ENCODE results near the gene PRAMEF8. TPM values are rescaled to one million over a fixed set of nuclear protein-coding genes. Genes with fewer than 3 reads are reported as not detected.
"Not testable (repeated sequence)": the region's sequence is repeated elsewhere in the genome, so short reads cannot be mapped to it uniquely, and the experiment has no call there.

The PRAMEF8 gene
- not detected for polyA plus RNA-seq (2013)

DNA sequence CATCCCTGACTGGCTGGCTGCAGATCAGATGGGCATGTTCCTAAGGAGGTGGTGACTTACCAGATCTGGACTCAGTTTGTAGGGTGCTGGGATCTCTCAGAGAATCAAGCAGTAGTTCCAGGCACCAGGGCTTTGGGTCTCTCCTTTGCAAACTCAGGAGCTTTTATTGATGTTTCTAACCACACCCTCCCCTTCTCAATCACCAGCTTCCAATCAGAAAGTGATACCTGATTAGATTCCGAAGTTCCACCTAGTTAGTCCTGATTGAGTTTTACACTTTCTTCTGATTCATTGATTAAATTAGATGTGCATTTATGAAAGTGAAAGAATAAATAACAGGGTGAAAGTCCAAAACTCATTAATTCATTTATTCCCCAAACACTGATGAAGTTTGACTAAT is at the start of gene PRAMEF8:
Gene PRAMEF8 (minus strand): TSS at position 101 of the 400 bp plus-strand sequence. CDS start 1,046 bp downstream, outside the sequence.
- DNase-seq; H3K36me3 ChIP-seq (ENCODE audit: control insufficient read depth in 4 of 4, insufficient read depth in 4 of 4, low read length in 3 of 4); H3K27me3 ChIP-seq (replicated peaks in 2 of 5; ENCODE audit: control insufficient read depth in 4 of 5, insufficient read depth in 5 of 5, low read length in 4 of 5); CTCF ChIA-PET; POLR2A ChIA-PET; H3K27ac ChIP-seq (ENCODE audit: insufficient read depth in 1 of 2, low read depth in 1 of 2, low read length in 2 of 2, poor library complexity in 1 of 2, severe bottlenecking in 2 of 2); H3K4me1 ChIP-seq (ENCODE audit: control extremely low read depth in 1 of 4, control insufficient read depth in 4 of 4, insufficient read depth in 4 of 4, low read length in 3 of 4); H3K9me3 ChIP-seq (ENCODE audit: control extremely low read depth in 1 of 5, control insufficient read depth in 4 of 5, insufficient read depth in 2 of 5, low read depth in 1 of 5, low read length in 4 of 5); H3K4me3 ChIP-seq (ENCODE audit: control insufficient read depth in 1 of 7, extremely low read depth in 1 of 7, insufficient read depth in 4 of 7, low read depth in 2 of 7, low read length in 6 of 7): not testable (repeated sequence)
- no CpG with 5 or more reads among the region's 1 CpG for WGBS (ENCODE audit: insufficient coverage)

DNA sequence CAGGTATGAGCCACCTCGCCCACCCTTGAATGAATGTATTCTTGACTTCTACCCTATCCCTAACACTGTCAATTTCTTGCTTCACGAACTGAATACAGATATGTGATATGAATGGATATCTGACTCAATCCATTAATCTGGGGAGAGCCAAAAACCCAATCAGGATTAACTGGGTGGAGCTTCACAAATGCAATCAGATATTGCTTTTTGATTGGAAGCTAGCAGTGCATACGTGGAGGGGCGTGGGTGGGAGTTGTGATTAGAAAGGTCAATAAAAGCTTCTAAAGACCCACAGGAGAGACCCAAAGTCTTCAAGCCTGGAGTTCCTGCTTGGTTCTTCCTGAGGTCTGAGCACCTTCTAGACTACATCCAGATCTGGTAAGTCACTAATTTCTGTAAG is 30.3 kb upstream of the PRAMEF8 start, which contains the start of gene PRAMEF15:
Gene PRAMEF15 (plus strand): TSS at position 301 of the 400 bp plus-strand sequence. CDS start 2,827 bp downstream, outside the sequence.
- not testable (repeated sequence) for DNase-seq

DNA sequence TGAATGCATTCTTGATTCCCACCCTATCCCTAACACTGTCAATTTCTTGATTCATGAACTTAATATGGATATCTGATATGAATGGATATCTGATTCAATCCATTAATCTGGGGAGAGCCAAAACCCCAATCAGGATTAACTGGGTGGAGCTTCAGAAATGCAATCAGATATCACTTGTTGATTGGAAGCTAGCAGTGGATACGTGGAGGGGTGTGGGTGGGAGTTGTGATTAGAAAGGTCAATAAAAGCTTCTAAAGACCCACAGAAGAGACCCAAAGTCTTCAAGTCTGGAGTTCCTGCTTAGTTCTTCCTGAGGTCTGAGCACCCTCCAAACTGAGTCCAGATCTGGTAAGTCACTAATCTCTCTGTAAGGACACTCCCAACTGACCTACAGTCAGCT is 18.3 kb upstream of the PRAMEF8 start, which contains the start of gene PRAMEF33:
Gene PRAMEF33 (plus strand): TSS at position 301 of the 400 bp plus-strand sequence. CDS start 2,416 bp downstream, outside the sequence.
- H3K27ac ChIP-seq (ENCODE audit: insufficient read depth in 1 of 2, low read depth in 1 of 2, low read length in 2 of 2, poor library complexity in 1 of 2, severe bottlenecking in 2 of 2); H3K9me3 ChIP-seq (ENCODE audit: control extremely low read depth in 1 of 5, control insufficient read depth in 4 of 5, insufficient read depth in 2 of 5, low read depth in 1 of 5, low read length in 4 of 5); H3K36me3 ChIP-seq (ENCODE audit: control insufficient read depth in 4 of 4, insufficient read depth in 4 of 4, low read length in 3 of 4); POLR2A ChIA-PET; DNase-seq; H3K4me3 ChIP-seq (ENCODE audit: control insufficient read depth in 1 of 7, extremely low read depth in 1 of 7, insufficient read depth in 4 of 7, low read depth in 2 of 7, low read length in 6 of 7); H3K4me1 ChIP-seq (ENCODE audit: control extremely low read depth in 1 of 4, control insufficient read depth in 4 of 4, insufficient read depth in 4 of 4, low read length in 3 of 4); H3K27me3 ChIP-seq (replicated peaks in 2 of 5; ENCODE audit: control insufficient read depth in 4 of 5, insufficient read depth in 5 of 5, low read length in 4 of 5); CTCF ChIA-PET: not testable (repeated sequence)
- WGBS (ENCODE audit: insufficient coverage): no CpG with 5 or more reads among the region's 1 CpG

More for the DNA sequence above, 30.3 kb upstream of the PRAMEF8 start, which contains the start of gene PRAMEF15:
- H3K36me3 ChIP-seq (ENCODE audit: control insufficient read depth in 4 of 4, insufficient read depth in 4 of 4, low read length in 3 of 4); H3K27me3 ChIP-seq (replicated peaks in 2 of 5; ENCODE audit: control insufficient read depth in 4 of 5, insufficient read depth in 5 of 5, low read length in 4 of 5); H3K4me1 ChIP-seq (ENCODE audit: control extremely low read depth in 1 of 4, control insufficient read depth in 4 of 4, insufficient read depth in 4 of 4, low read length in 3 of 4); CTCF ChIA-PET; H3K4me3 ChIP-seq (ENCODE audit: control insufficient read depth in 1 of 7, extremely low read depth in 1 of 7, insufficient read depth in 4 of 7, low read depth in 2 of 7, low read length in 6 of 7); H3K9me3 ChIP-seq (ENCODE audit: control extremely low read depth in 1 of 5, control insufficient read depth in 4 of 5, insufficient read depth in 2 of 5, low read depth in 1 of 5, low read length in 4 of 5); H3K27ac ChIP-seq (ENCODE audit: insufficient read depth in 1 of 2, low read depth in 1 of 2, low read length in 2 of 2, poor library complexity in 1 of 2, severe bottlenecking in 2 of 2): not testable (repeated sequence)
- WGBS (ENCODE audit: insufficient coverage): no CpG with 5 or more reads among the region's 4 CpGs
- POLR2A ChIA-PET: interaction anchor here (0.5 kb wide), 1 partner anchor 91 kb away, joined by 3 read pairs; no protein-coding TSS in a partner anchor

DNA sequence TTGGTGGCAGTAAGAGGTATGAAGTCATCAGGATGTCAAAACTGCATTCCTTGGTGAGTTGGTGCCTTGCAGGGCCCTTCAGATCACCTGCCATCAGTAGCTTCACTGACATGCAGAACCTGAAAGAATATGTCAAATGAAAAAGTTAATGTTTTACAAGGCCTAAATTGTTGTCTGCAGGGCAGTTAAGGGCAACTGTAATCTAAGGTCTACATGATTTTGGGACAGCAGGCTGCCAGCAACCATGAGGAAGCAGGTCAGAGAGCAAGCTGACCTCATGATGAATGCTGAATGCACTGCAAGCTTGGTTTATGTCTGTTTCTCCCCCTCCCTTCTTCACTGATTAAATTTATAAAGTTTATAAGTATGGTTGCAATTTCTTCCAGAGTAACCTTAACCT is 17.3 kb upstream of the PRAMEF8 start:
- H3K36me3 ChIP-seq (ENCODE audit: control insufficient read depth in 4 of 4, insufficient read depth in 4 of 4, low read length in 3 of 4); CTCF ChIA-PET; POLR2A ChIA-PET; H3K27ac ChIP-seq (ENCODE audit: insufficient read depth in 1 of 2, low read depth in 1 of 2, low read length in 2 of 2, poor library complexity in 1 of 2, severe bottlenecking in 2 of 2); DNase-seq; H3K4me3 ChIP-seq (ENCODE audit: control insufficient read depth in 1 of 7, extremely low read depth in 1 of 7, insufficient read depth in 4 of 7, low read depth in 2 of 7, low read length in 6 of 7); H3K4me1 ChIP-seq (ENCODE audit: control extremely low read depth in 1 of 4, control insufficient read depth in 4 of 4, insufficient read depth in 4 of 4, low read length in 3 of 4); H3K9me3 ChIP-seq (ENCODE audit: control extremely low read depth in 1 of 5, control insufficient read depth in 4 of 5, insufficient read depth in 2 of 5, low read depth in 1 of 5, low read length in 4 of 5); H3K27me3 ChIP-seq (replicated peaks in 2 of 5; ENCODE audit: control insufficient read depth in 4 of 5, insufficient read depth in 5 of 5, low read length in 4 of 5): not testable (repeated sequence)

DNA sequence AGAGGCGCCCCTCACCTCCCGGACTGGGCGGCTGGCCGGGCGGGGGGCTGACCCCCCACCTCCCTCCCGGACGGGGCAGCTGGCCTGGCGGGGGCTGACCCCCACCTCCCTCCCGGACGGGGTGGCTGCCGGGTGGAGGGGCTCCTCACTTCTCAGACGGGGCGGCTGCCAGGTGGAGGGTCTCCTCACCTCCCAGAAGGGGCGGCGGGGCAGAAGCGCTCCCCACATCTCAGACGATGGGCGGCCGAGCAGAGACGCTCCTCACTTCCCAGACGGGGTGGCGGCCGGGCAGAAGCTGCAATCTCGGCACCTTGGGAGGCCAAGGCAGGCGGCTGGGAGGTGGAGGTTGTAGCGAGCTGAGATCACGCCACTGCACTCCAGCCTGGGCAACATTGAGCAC is 13.8 kb upstream of the PRAMEF8 start:
- H3K4me1 ChIP-seq (ENCODE audit: control extremely low read depth in 1 of 4, control insufficient read depth in 4 of 4, insufficient read depth in 4 of 4, low read length in 3 of 4); H3K9me3 ChIP-seq (ENCODE audit: control extremely low read depth in 1 of 5, control insufficient read depth in 4 of 5, insufficient read depth in 2 of 5, low read depth in 1 of 5, low read length in 4 of 5); H3K4me3 ChIP-seq (ENCODE audit: control insufficient read depth in 1 of 7, extremely low read depth in 1 of 7, insufficient read depth in 4 of 7, low read depth in 2 of 7, low read length in 6 of 7); POLR2A ChIA-PET; H3K27me3 ChIP-seq (replicated peaks in 2 of 5; ENCODE audit: control insufficient read depth in 4 of 5, insufficient read depth in 5 of 5, low read length in 4 of 5); H3K36me3 ChIP-seq (ENCODE audit: control insufficient read depth in 4 of 4, insufficient read depth in 4 of 4, low read length in 3 of 4); H3K27ac ChIP-seq (ENCODE audit: insufficient read depth in 1 of 2, low read depth in 1 of 2, low read length in 2 of 2, poor library complexity in 1 of 2, severe bottlenecking in 2 of 2); DNase-seq; CTCF ChIA-PET: not testable (repeated sequence)
- no CpG with 5 or more reads among the region's 27 CpGs for WGBS (ENCODE audit: insufficient coverage)

DNA sequence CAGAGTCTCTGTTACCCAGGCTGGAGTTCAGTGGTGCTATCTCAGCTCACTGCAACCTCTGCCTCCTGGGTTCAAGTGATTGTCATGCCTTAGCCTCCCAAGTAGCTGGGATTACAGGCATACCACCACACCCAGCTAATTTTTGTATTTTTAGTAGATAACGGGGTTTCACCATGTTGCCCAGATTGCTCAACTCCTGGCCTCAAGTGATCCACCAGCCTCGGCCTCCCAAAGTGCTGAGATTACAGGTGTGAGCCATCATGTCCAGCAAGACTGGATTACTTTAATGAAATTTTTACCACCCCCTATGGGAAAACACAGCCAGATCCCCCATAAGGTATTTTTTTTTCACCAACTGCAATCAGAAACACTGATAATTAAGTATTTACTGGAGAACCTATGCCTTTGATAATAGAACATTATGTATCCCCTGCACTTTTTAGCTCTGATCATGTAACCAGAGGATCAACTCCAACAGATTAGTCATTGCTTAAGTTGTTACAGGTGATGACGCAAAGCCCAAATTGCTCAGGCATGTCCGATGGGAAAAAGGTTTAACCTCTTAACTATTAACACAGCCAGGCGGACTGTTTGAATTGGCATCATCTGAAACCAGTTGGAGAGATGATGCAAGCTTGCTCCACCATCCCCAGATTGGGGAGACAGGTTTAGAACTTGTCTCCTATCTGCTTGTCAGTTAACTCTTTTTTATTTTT is 12.4 kb upstream of the PRAMEF8 start:
- H3K36me3 ChIP-seq (ENCODE audit: control insufficient read depth in 4 of 4, insufficient read depth in 4 of 4, low read length in 3 of 4); POLR2A ChIA-PET; H3K27me3 ChIP-seq (replicated peaks in 2 of 5; ENCODE audit: control insufficient read depth in 4 of 5, insufficient read depth in 5 of 5, low read length in 4 of 5); H3K4me3 ChIP-seq (ENCODE audit: control insufficient read depth in 1 of 7, extremely low read depth in 1 of 7, insufficient read depth in 4 of 7, low read depth in 2 of 7, low read length in 6 of 7); DNase-seq; H3K27ac ChIP-seq (ENCODE audit: insufficient read depth in 1 of 2, low read depth in 1 of 2, low read length in 2 of 2, poor library complexity in 1 of 2, severe bottlenecking in 2 of 2); H3K9me3 ChIP-seq (ENCODE audit: control extremely low read depth in 1 of 5, control insufficient read depth in 4 of 5, insufficient read depth in 2 of 5, low read depth in 1 of 5, low read length in 4 of 5); H3K4me1 ChIP-seq (ENCODE audit: control extremely low read depth in 1 of 4, control insufficient read depth in 4 of 4, insufficient read depth in 4 of 4, low read length in 3 of 4); CTCF ChIA-PET: not testable (repeated sequence)
- WGBS (ENCODE audit: insufficient coverage): no CpG with 5 or more reads among the region's 5 CpGs

DNA sequence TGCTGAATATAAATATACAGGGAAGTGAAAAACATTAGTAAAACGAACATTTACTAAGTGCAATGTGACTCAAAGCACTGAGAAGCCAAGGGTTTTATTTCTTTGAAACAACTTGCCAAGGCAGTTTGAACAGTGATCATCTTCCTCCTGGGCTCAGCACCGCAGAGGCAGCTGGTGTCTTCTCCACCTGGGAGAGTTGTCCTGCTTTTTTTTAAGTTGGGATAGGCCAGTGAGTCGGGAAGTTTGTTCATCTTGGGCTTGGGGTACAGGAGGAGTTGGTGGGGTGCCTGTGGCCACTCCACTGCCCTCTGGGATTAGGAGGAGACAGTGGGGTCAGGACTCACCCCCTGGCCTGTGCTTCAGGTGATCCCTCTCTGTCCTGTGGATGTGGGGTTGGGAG is 4.1 kb upstream of the PRAMEF8 start:
- H3K4me1 ChIP-seq (ENCODE audit: control extremely low read depth in 1 of 4, control insufficient read depth in 4 of 4, insufficient read depth in 4 of 4, low read length in 3 of 4); H3K27me3 ChIP-seq (replicated peaks in 2 of 5; ENCODE audit: control insufficient read depth in 4 of 5, insufficient read depth in 5 of 5, low read length in 4 of 5); H3K4me3 ChIP-seq (ENCODE audit: control insufficient read depth in 1 of 7, extremely low read depth in 1 of 7, insufficient read depth in 4 of 7, low read depth in 2 of 7, low read length in 6 of 7); H3K27ac ChIP-seq (ENCODE audit: insufficient read depth in 1 of 2, low read depth in 1 of 2, low read length in 2 of 2, poor library complexity in 1 of 2, severe bottlenecking in 2 of 2); DNase-seq; CTCF ChIA-PET; POLR2A ChIA-PET; H3K36me3 ChIP-seq (ENCODE audit: control insufficient read depth in 4 of 4, insufficient read depth in 4 of 4, low read length in 3 of 4); H3K9me3 ChIP-seq (ENCODE audit: control extremely low read depth in 1 of 5, control insufficient read depth in 4 of 5, insufficient read depth in 2 of 5, low read depth in 1 of 5, low read length in 4 of 5): not testable (repeated sequence)
- WGBS (ENCODE audit: insufficient coverage): no CpG with 5 or more reads among the region's 3 CpGs

Measured in common myeloid progenitor, CD34-positive (primary cell).